WERI-Rb-1 (cell line): ENCODE results near the gene TSPAN17.
A peak's percentile ranks its signal among the peaks of the same experiment; 100 is the strongest.

Experiments used
- DNase-seq: peaks from one replicate; pipeline ENCODE4 v3.0.0-alpha.2; 2020
- H3K27ac ChIP-seq: fragments of 250-450 bp; sonication (Bioruptor Pico); 2 replicates; pipeline ENCODE4 v1.5.1; 2020; ENCODE audit warnings: mild to moderate bottlenecking, moderate library complexity
- H3K27me3 ChIP-seq: fragments of 250-450 bp; sonication (Bioruptor Pico); 2 replicates; pipeline ENCODE4 v1.5.1; 2021; ENCODE audit warnings: mild to moderate bottlenecking, low read depth, moderate library complexity; ENCODE audit not compliant: insufficient read depth, severe bottlenecking
- H3K36me3 ChIP-seq: fragments of 250-450 bp; sonication (Bioruptor Pico); 2 replicates; pipeline ENCODE4 v1.5.1; 2020; ENCODE audit warnings: mild to moderate bottlenecking, moderate library complexity
- H3K4me3 ChIP-seq: 2 replicates; pipeline ENCODE4 v1.5.1; 2011; ENCODE audit warnings: low read depth, mild to moderate bottlenecking, control low read depth, low read length
- H3K9me3 ChIP-seq: fragments of 250-450 bp; sonication (Bioruptor Pico); 2 replicates; pipeline ENCODE4 v1.5.1; 2021; ENCODE audit warnings: mild to moderate bottlenecking, moderate library complexity; ENCODE audit not compliant: severe bottlenecking
- TF ChIP-seq, protein P1 (sequence below): IDR thresholded peaks from 2 replicates; pipeline ENCODE4 v1.5.1; 2011; ENCODE audit warnings: low read depth, mild to moderate bottlenecking, control low read depth, inconsistent platforms, low read length

TSPAN17 gene

DNA sequence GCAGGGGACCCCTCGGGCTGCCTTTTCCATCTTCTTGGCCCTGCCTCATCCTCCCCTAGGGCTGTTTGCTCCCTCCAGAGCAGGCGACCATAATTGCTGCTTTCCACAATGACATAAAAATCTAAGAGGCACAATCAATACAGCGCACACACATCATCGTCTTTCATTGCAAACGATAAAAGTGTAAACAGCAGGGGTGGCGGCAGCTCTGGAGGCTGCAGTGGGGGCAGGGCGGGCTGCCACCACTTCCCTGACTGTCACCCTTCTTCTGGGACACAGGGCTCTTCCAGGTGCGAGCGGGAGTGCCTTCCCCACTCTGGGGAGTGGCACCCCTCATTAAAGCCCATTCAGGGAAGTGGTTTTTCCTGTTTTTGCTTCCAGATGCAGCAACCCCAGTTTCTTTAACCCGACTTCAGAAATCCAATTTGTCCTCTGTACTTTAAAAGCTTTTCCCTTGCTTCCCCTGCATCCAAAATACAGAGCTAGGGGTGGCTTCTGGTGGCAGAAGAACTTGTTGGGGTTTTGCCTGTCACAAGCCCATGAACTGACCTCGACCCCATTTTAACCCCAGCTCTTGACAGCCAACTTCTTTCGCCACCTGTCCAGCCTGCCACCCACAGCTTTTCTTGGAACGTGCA lies 45.7 kb downstream of the TSPAN17 start:
- Histone ChIP-seq H3K27ac (no peak overlapping the region), H3K27me3 (no peaks in the 10 kb centered on the region), H3K9me3 (no peaks in the 10 kb centered on the region), H3K4me3 (no peak overlapping the region), H3K36me3 (no peaks in the 10 kb centered on the region)
- DNase-seq = no peak
- TF ChIP-seq, protein P1, sequence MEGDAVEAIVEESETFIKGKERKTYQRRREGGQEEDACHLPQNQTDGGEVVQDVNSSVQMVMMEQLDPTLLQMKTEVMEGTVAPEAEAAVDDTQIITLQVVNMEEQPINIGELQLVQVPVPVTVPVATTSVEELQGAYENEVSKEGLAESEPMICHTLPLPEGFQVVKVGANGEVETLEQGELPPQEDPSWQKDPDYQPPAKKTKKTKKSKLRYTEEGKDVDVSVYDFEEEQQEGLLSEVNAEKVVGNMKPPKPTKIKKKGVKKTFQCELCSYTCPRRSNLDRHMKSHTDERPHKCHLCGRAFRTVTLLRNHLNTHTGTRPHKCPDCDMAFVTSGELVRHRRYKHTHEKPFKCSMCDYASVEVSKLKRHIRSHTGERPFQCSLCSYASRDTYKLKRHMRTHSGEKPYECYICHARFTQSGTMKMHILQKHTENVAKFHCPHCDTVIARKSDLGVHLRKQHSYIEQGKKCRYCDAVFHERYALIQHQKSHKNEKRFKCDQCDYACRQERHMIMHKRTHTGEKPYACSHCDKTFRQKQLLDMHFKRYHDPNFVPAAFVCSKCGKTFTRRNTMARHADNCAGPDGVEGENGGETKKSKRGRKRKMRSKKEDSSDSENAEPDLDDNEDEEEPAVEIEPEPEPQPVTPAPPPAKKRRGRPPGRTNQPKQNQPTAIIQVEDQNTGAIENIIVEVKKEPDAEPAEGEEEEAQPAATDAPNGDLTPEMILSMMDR = no peak

DNA sequence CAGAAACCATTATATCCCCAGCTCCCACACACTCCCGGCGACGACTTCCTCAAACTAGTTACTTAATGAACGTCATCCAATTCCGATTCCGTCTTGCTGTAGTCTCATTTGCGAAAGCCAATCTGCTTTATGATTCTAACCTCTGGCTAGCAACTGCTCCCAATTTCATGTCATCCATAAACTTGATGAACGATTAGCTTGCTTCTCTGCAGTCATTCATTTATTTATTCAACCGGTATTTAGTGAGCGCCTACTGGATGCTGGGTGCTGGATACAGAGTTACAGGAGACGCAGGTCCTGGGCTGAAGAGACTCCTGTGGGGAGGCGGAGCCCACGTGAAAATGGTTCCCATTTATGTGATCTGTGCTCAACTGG lies 46.2 kb downstream of the TSPAN17 start:
- Histone ChIP-seq H3K9me3 (no peaks in the 10 kb centered on the region), H3K4me3 (no peak overlapping the region), H3K36me3 (no peaks in the 10 kb centered on the region), H3K27ac (no peak overlapping the region), H3K27me3 (no peaks in the 10 kb centered on the region)
- DNase-seq = no peak
- TF ChIP-seq, protein P1 = no peak

GRCh38 chr5:176694146-176694545 lies 46.9 kb downstream of the TSPAN17 start:
- DNase-seq = no peak
- H3K36me3 ChIP-seq = no peaks in the 10 kb centered on the region
- no peak overlapping the region for H3K4me3 ChIP-seq
- TF ChIP-seq, protein P1 = no peak
- no peaks in the 10 kb centered on the region for H3K27me3 ChIP-seq
- no peaks in the 10 kb centered on the region for H3K9me3 ChIP-seq
- H3K27ac ChIP-seq = no peak overlapping the region

DNA sequence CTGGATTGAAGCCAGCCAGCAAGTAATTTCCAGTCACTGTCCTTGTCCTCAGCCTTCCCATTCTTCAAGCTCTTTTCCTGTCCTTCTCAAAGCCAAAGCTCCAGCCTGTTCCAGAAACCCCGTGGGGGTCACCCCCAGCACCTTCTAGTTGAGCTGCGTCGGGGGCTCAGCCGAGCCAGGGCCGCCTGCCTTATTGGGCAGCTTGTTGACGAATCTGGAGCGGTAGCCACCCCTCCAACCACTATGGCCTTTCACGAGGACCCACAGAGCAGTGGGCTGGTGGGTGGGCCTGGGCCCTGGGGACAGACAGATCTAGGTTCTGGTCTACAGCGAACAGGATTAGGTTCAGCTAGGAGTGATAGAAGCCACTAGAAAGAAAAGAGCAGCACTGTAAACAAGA lies 47.3 kb downstream of the TSPAN17 start:
- Histone ChIP-seq H3K36me3 (no peaks in the 10 kb centered on the region), H3K4me3 (no peak overlapping the region), H3K27ac (no peak overlapping the region), H3K27me3 (no peaks in the 10 kb centered on the region), H3K9me3 (no peaks in the 10 kb centered on the region)
- DNase-seq = no peak
- TF ChIP-seq, protein P1 = no peak

GRCh38 chr5:176695073-176695472 lies 47.8 kb downstream of the TSPAN17 start:
- no peaks in the 10 kb centered on the region for H3K27me3 ChIP-seq
- H3K27ac ChIP-seq = no peak overlapping the region
- no peaks in the 10 kb centered on the region for H3K9me3 ChIP-seq
- no peaks in the 10 kb centered on the region for H3K36me3 ChIP-seq
- DNase-seq = no peak
- TF ChIP-seq, protein P1 = no peak
- no peak overlapping the region for H3K4me3 ChIP-seq

DNA sequence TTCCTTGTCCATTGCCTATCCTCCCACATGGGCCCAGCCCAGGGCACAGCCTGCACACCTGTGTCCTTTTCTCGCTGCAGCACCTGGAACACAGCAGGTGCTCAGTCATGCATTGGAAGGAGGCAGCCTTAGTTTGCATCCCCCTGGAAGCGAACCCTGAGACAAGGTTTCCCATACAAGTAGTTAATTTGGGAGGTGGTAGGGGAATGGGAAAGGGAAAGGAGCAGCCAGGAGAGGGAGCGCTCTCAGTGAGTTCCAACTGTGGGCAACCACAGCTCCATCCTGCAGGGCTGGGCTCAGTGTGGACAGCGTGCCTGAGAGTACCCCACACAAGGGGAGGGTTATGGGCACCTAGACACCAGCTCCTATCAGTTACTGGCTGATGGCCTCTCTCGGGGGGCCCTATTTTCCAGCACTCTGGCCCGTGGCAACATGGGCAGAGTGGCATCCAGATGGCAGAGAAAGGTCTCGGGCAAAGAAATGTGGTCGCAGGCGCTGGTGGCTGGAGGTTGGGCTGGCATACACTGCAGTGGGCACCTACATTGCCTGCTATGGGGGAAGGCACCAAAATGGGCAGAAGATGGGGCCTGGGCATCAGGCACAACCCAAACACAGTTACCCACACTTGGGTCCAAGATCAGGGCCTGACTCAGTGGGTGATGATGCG lies 50.1 kb downstream of the TSPAN17 start:
- Histone ChIP-seq H3K27ac (peak overlapping the region; percentile 57), H3K9me3 (no peaks in the 10 kb centered on the region), H3K27me3 (no peaks in the 10 kb centered on the region), H3K4me3 (no peak overlapping the region), H3K36me3 (no peaks in the 10 kb centered on the region)
- TF ChIP-seq, protein P1 = no peak
- DNase-seq = no peak
